ENCODE measurements around the gene CYP2E1.

The CYP2E1 gene

GRCh38 chr10:133526957-133527588 is at the start of gene CYP2E1:
CYP2E1 (plus strand) TSS chr10:133527363; CDS start chr10:133527396, 33 bp downstream.
- TF ChIP-seq CTCF (IDR thresholded peaks at IDR 0.05; ENCODE audit: insufficient read depth, missing control alignments): no peak
- no peak for DNase-seq (ENCODE audit: insufficient read length, low spot score)
- FAIRE-seq: no peak

GRCh38 chr10:133481086-133481643 is 46.0 kb upstream of the CYP2E1 start:
- DNase-seq (ENCODE audit: insufficient read length, low spot score) (no peak), FAIRE-seq (no peak)
- no peak for TF ChIP-seq CTCF (IDR thresholded peaks at IDR 0.05; ENCODE audit: insufficient read depth, missing control alignments)

GRCh38 chr10:133481657-133482056 is 45.5 kb upstream of the CYP2E1 start:
- TF ChIP-seq CTCF (IDR thresholded peaks at IDR 0.05; ENCODE audit: insufficient read depth, missing control alignments): no peak
- FAIRE-seq: no peak

GRCh38 chr10:133484818-133485217 is 42.3 kb upstream of the CYP2E1 start:
- no peak for TF ChIP-seq CTCF (IDR thresholded peaks at IDR 0.05; ENCODE audit: insufficient read depth, missing control alignments)
- no peak for DNase-seq (ENCODE audit: insufficient read length, low spot score)
- FAIRE-seq: no peak

More at GRCh38 chr10:133481657-133482056, 45.5 kb upstream of the CYP2E1 start:
- DNase-seq (ENCODE audit: insufficient read length, low spot score): no peak

GRCh38 chr10:133487085-133487484 is 40.1 kb upstream of the CYP2E1 start:
- DNase-seq (ENCODE audit: insufficient read length, low spot score) (no peak), FAIRE-seq (no peak)
- no peak for TF ChIP-seq CTCF (IDR thresholded peaks at IDR 0.05; ENCODE audit: insufficient read depth, missing control alignments)

GRCh38 chr10:133488354-133488753 is 38.8 kb upstream of the CYP2E1 start:
- TF ChIP-seq CTCF (IDR thresholded peaks at IDR 0.05; ENCODE audit: insufficient read depth, missing control alignments): no peak
- DNase-seq (ENCODE audit: insufficient read length, low spot score) (no peak), FAIRE-seq (no peak)
